GM19455 (cell line): ENCODE measurements around the gene ST8SIA6.
"Not testable (repeated sequence)": the region's sequence is repeated elsewhere in the genome, so short reads cannot be mapped to it uniquely, and the experiment has no call there.

Experiments
- ATAC-seq: cut with Tn5 transposase; IDR thresholded peaks from one replicate; pipeline ENCODE4 v1.9.1; 2021; ENCODE audit not compliant: unreplicated experiment

Gene ST8SIA6

GRCh38 chr10:17457083-17457482, 2.7 kb upstream of the ST8SIA6 start:
- ATAC-seq: no peak

GRCh38 chr10:17456032-17456548, 1.7 kb upstream of the ST8SIA6 start:
- ATAC-seq: no peak

- ATAC-seq: no peak
These were observed 673 bp upstream of the ST8SIA6 start for GRCh38 chr10:17455015-17455520.

GRCh38 chr10:17453373-17454091, 863 bp downstream of the ST8SIA6 start:
- ATAC-seq: no peak

GRCh38 chr10:17453035-17453372, 1.4 kb downstream of the ST8SIA6 start:
- no peak for ATAC-seq

GRCh38 chr10:17452060-17452841, 2.1 kb downstream of the ST8SIA6 start:
- no peak for ATAC-seq

GRCh38 chr10:17450024-17450423, 4.4 kb downstream of the ST8SIA6 start:
- no peak for ATAC-seq

GRCh38 chr10:17445400-17445998, 8.9 kb downstream of the ST8SIA6 start:
- no peak for ATAC-seq

GRCh38 chr10:17444388-17444714, 10.0 kb downstream of the ST8SIA6 start:
- ATAC-seq: no peak

GRCh38 chr10:17443707-17444387, 10.5 kb downstream of the ST8SIA6 start:
- ATAC-seq: peak; percentile 85

- ATAC-seq: no peak
These were observed 15.8 kb downstream of the ST8SIA6 start for GRCh38 chr10:17438583-17438982.

GRCh38 chr10:17436578-17436977, 17.8 kb downstream of the ST8SIA6 start:
- not testable (repeated sequence) for ATAC-seq

GRCh38 chr10:17435953-17436352, 18.4 kb downstream of the ST8SIA6 start:
- no peak for ATAC-seq

GRCh38 chr10:17435187-17435586, 19.2 kb downstream of the ST8SIA6 start:
- ATAC-seq: no peak

- no peak for ATAC-seq
These were observed 21.7 kb downstream of the ST8SIA6 start for GRCh38 chr10:17432723-17433122.

GRCh38 chr10:17431871-17432311, 22.5 kb downstream of the ST8SIA6 start:
- ATAC-seq: no peak

GRCh38 chr10:17430647-17431355, 23.6 kb downstream of the ST8SIA6 start:
- ATAC-seq: no peak

- ATAC-seq: no peak
These were observed 24.9 kb downstream of the ST8SIA6 start for GRCh38 chr10:17429490-17429889.

- no peak for ATAC-seq
These were observed 25.9 kb downstream of the ST8SIA6 start for GRCh38 chr10:17428351-17429097.
